HL-60 (cell line): ENCODE results near the gene FBXL20.

Source experiments
- CTCF ChIP-seq: IDR thresholded peaks from one replicate; pipeline ENCODE4 v1.5.1; 2011; ENCODE audit warnings: low read length, control low read depth, inconsistent platforms; ENCODE audit not compliant: insufficient read depth
- GABPA ChIP-seq: IDR thresholded peaks from 2 replicates; pipeline ENCODE4 v1.6.1; 2012; ENCODE audit warnings: low read depth
- POLR2AphosphoS5 ChIP-seq: IDR thresholded peaks from 2 replicates; pipeline ENCODE4 v1.6.1; 2012; ENCODE audit warnings: low read depth
- SPI1 ChIP-seq: IDR thresholded peaks from 2 replicates; pipeline ENCODE4 v1.6.1; 2012; ENCODE audit warnings: low read depth, mild to moderate bottlenecking, borderline replicate concordance
- TF ChIP-seq, protein P1 (sequence below): IDR thresholded peaks from 2 replicates; pipeline ENCODE4 v1.6.1; 2012; ENCODE audit warnings: low read depth; ENCODE audit not compliant: insufficient replicate concordance

DNA sequence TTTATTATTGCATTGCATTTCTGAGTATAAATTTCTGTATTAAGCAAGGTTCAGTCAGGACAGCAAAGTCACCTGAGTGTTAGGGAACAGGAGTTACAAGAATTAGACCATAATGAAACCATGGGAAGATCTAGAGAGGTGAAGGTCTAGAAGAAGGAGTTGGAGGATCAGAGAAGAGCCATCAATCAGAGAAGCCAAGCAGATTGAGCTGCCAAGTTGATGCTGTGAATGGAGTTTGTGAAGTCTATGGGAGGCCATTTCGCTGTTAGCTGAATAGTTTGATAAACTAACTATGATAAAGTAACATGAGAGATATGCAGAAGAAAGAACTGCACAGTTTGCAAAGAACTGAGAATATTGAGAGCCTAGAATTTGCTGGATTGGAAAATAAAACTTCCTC is 40.4 kb downstream of the FBXL20 start:
- no peak for TF ChIP-seq CTCF
- TF ChIP-seq, protein P1, sequence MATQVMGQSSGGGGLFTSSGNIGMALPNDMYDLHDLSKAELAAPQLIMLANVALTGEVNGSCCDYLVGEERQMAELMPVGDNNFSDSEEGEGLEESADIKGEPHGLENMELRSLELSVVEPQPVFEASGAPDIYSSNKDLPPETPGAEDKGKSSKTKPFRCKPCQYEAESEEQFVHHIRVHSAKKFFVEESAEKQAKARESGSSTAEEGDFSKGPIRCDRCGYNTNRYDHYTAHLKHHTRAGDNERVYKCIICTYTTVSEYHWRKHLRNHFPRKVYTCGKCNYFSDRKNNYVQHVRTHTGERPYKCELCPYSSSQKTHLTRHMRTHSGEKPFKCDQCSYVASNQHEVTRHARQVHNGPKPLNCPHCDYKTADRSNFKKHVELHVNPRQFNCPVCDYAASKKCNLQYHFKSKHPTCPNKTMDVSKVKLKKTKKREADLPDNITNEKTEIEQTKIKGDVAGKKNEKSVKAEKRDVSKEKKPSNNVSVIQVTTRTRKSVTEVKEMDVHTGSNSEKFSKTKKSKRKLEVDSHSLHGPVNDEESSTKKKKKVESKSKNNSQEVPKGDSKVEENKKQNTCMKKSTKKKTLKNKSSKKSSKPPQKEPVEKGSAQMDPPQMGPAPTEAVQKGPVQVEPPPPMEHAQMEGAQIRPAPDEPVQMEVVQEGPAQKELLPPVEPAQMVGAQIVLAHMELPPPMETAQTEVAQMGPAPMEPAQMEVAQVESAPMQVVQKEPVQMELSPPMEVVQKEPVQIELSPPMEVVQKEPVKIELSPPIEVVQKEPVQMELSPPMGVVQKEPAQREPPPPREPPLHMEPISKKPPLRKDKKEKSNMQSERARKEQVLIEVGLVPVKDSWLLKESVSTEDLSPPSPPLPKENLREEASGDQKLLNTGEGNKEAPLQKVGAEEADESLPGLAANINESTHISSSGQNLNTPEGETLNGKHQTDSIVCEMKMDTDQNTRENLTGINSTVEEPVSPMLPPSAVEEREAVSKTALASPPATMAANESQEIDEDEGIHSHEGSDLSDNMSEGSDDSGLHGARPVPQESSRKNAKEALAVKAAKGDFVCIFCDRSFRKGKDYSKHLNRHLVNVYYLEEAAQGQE = no peak
- no peak for TF ChIP-seq POLR2AphosphoS5
- no peak for TF ChIP-seq SPI1
- no peak for TF ChIP-seq GABPA
